K562 (cell line): ENCODE results near the gene SH3PXD2B.

Source experiments
- ELF4 ChIP-seq: fragments of 450-650 bp; formaldehyde crosslinking; IDR thresholded peaks from 2 replicates; pipeline ENCODE4 v1.4.0; 2022; ENCODE audit warnings: missing genetic modification characterization
- ETV5 ChIP-seq: sonication (generic); formaldehyde crosslinking; IDR thresholded peaks from 2 replicates; pipeline ENCODE4 v1.4.0; 2020; ENCODE audit warnings: low read depth, mild to moderate bottlenecking, missing genetic modification reagents
- HDAC6 ChIP-seq: IDR thresholded peaks from 2 replicates; pipeline ENCODE4 v1.6.1; 2012; ENCODE audit warnings: low read depth, mild to moderate bottlenecking, control low read depth, inconsistent platforms, low read length, moderate library complexity
- MAFG ChIP-seq: fragments of 450-650 bp; conservative IDR thresholded peaks from 2 replicates; pipeline ENCODE4 v1.6.1; 2016; ENCODE audit warnings: missing genetic modification characterization, missing compliant biosample characterization
- MEIS2 ChIP-seq: fragments of 450-650 bp; IDR thresholded peaks from 2 replicates; pipeline ENCODE4 v1.6.1; 2014; ENCODE audit warnings: mild to moderate bottlenecking; ENCODE audit not compliant: partially characterized antibody
- NCOA6 ChIP-seq: fragments of 450-650 bp; IDR thresholded peaks from 2 replicates; pipeline ENCODE4 v1.6.1; 2017; ENCODE audit warnings: mild to moderate bottlenecking
- ZNF384 ChIP-seq: IDR thresholded peaks from 2 replicates; pipeline ENCODE4 v1.6.1; 2012; ENCODE audit warnings: low read depth, low read length, improper control_type of control experiment
- TF ChIP-seq, protein P1 (sequence below): sonication (generic); formaldehyde crosslinking; IDR thresholded peaks from 2 replicates; pipeline ENCODE4 v1.4.0; 2020; ENCODE audit warnings: mild to moderate bottlenecking, missing genetic modification reagents
- TF ChIP-seq, protein P2 (sequence below): fragments of 250-450 bp; sonication (Bioruptor Pico); IDR thresholded peaks from 2 replicates; pipeline ENCODE4 v1.5.1; 2021; ENCODE audit warnings: mild to moderate bottlenecking

DNA sequence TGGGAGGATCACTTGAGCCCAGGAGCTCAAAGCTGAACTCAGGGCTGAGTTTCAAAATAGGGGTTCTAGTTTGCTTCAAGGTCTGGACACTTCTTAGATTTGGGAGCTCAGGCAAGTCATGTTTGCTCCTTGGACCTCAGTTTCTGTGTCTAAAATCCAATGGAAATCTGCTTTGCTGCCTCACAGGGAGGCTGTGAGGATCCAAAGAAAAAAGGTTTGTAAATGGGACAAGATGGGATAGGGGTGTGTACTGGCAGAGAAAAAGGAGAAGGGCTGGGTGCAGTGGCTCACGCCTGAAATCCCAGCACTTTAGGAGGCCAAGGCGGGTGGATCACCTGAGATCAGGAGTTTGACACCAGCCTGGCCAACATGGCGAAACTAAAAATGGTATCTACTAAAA is 39.6 kb upstream of the SH3PXD2B start:
- TF ChIP-seq HDAC6 (no peak), NCOA6 (no peak), ETV5 (CRISPR knock-in tag) (no peak), MEIS2 (no peak), MAFG (tag) (no peak), ZNF384 (no peak), ELF4 (CRISPR knock-in tag) (no peak)
- TF ChIP-seq, protein P1, sequence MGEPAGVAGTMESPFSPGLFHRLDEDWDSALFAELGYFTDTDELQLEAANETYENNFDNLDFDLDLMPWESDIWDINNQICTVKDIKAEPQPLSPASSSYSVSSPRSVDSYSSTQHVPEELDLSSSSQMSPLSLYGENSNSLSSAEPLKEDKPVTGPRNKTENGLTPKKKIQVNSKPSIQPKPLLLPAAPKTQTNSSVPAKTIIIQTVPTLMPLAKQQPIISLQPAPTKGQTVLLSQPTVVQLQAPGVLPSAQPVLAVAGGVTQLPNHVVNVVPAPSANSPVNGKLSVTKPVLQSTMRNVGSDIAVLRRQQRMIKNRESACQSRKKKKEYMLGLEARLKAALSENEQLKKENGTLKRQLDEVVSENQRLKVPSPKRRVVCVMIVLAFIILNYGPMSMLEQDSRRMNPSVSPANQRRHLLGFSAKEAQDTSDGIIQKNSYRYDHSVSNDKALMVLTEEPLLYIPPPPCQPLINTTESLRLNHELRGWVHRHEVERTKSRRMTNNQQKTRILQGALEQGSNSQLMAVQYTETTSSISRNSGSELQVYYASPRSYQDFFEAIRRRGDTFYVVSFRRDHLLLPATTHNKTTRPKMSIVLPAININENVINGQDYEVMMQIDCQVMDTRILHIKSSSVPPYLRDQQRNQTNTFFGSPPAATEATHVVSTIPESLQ (CRISPR knock-in tag): no peak
- TF ChIP-seq, protein P2, sequence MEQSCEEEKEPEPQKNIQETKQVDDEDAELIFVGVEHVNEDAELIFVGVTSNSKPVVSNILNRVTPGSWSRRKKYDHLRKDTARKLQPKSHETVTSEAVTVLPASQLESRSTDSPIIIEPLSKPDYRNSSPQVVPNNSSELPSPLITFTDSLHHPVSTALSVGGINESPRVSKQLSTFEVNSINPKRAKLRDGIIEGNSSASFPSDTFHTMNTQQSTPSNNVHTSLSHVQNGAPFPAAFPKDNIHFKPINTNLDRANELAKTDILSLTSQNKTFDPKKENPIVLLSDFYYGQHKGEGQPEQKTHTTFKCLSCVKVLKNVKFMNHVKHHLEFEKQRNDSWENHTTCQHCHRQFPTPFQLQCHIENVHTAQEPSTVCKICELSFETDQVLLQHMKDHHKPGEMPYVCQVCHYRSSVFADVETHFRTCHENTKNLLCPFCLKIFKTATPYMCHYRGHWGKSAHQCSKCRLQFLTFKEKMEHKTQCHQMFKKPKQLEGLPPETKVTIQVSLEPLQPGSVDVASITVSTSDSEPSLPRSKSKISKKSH (CRISPR knock-in tag): no peak
